Measurements from ENCODE around the gene CLHC1. TPM values are rescaled to one million over a fixed set of nuclear protein-coding genes. Genes with fewer than 3 reads are reported as not detected.

The CLHC1 gene
- total and polyA plus RNA-seq, 12 donors = 4.7 to 21.3 (median 10.5) TPM

GRCh38 chr2:55136138-55136541, 96.0 kb downstream of the CLHC1 start:
- TF ChIP-seq POLR2A (IDR thresholded peaks at IDR 0.05) (no peak), CTCF (IDR thresholded peaks at IDR 0.05) (no peak)
- H3K9me3 ChIP-seq (replicated peaks in 1 of 3) = no peaks in the 10 kb centered on the region
- H3K36me3 ChIP-seq (replicated peaks in 1 of 2) = no peaks in the 10 kb centered on the region
- H3K27ac ChIP-seq = peak overlapping the region in 2 of 5 donors; percentile 52 to 77
- no peaks in the 10 kb centered on the region for H3K27me3 ChIP-seq
- H3K4me1 ChIP-seq (replicated peaks in 1 of 2) = peaks cover 0 to 25% of the 10 kb centered on the region in 2 donors
- no peak for DNase-seq
- H3K4me3 ChIP-seq = no peak overlapping the region
- WGBS, 4 donors = 67 to 81% (median 74%) methylated on average over 4 of the region's 4 CpGs
- intact Hi-C loops (cut with DNase I) = no loop called here

- H3K4me3 ChIP-seq = no peak overlapping the region
- intact Hi-C loops (cut with DNase I) = no loop called here
- peaks cover 0 to 25% of the 10 kb centered on the region in 2 donors for H3K4me1 ChIP-seq (replicated peaks in 1 of 2)
- H3K9me3 ChIP-seq (replicated peaks in 1 of 3) = no peaks in the 10 kb centered on the region
- DNase-seq = no peak
- H3K36me3 ChIP-seq (replicated peaks in 1 of 2) = no peaks in the 10 kb centered on the region
- 41 to 91% (median 72%) methylated on average over 2 of the region's 2 CpGs for WGBS, 4 donors
- no peaks in the 10 kb centered on the region for H3K27me3 ChIP-seq
- no peak for TF ChIP-seq POLR2A (IDR thresholded peaks at IDR 0.05)
- no peak for TF ChIP-seq CTCF (IDR thresholded peaks at IDR 0.05)
- no peak overlapping the region for H3K27ac ChIP-seq
These were observed 96.6 kb downstream of the CLHC1 start for GRCh38 chr2:55135491-55135890.

- peaks cover 0 to 25% of the 10 kb centered on the region in 2 donors for H3K4me1 ChIP-seq (replicated peaks in 1 of 2)
- 64 to 75% (median 68%) methylated on average over 1 of the region's 1 CpG for WGBS, 4 donors
- H3K27me3 ChIP-seq = no peaks in the 10 kb centered on the region
- DNase-seq = no peak
- no peaks in the 10 kb centered on the region for H3K9me3 ChIP-seq (replicated peaks in 1 of 3)
- intact Hi-C loops (cut with DNase I) = no loop called here
- H3K27ac ChIP-seq = peak overlapping the region in 2 of 5 donors; percentile 48 to 82
- TF ChIP-seq CTCF (IDR thresholded peaks at IDR 0.05) (no peak), POLR2A (IDR thresholded peaks at IDR 0.05) (no peak)
- no peak overlapping the region for H3K4me3 ChIP-seq
- no peaks in the 10 kb centered on the region for H3K36me3 ChIP-seq (replicated peaks in 1 of 2)
These were observed 97.8 kb downstream of the CLHC1 start for GRCh38 chr2:55134316-55134706.

GRCh38 chr2:55133467-55134315, 98.4 kb downstream of the CLHC1 start:
- DNase-seq = peak in 5 of 7 donors; percentile 48 to 71 (median 54)
- TF ChIP-seq POLR2A (IDR thresholded peaks at IDR 0.05) = no peak
- no peak for TF ChIP-seq CTCF (IDR thresholded peaks at IDR 0.05)
- H3K36me3 ChIP-seq (replicated peaks in 1 of 2) = no peaks in the 10 kb centered on the region
- peaks cover 0 to 24% of the 10 kb centered on the region in 2 donors for H3K4me1 ChIP-seq (replicated peaks in 1 of 2)
- 56 to 62% (median 59%) methylated on average over 10 of the region's 10 CpGs for WGBS, 4 donors
- H3K27me3 ChIP-seq = no peaks in the 10 kb centered on the region
- H3K4me3 ChIP-seq = peak overlapping the region in 1 of 4 donors; percentile 51
- intact Hi-C loops (cut with DNase I) = no loop called here
- peak overlapping the region in 2 of 5 donors; percentile 48 to 82 for H3K27ac ChIP-seq
- H3K9me3 ChIP-seq (replicated peaks in 1 of 3) = no peaks in the 10 kb centered on the region
